IMR-90 (cell line): ENCODE results near the gene RRP15. TPM values are rescaled to one million over a fixed set of nuclear protein-coding genes. Genes with fewer than 3 reads are reported as not detected.
A peak's percentile ranks its signal among the peaks of the same experiment; 100 is the strongest.

Experiments
- ATAC-seq: fragments of 200-7000 bp; cut with Tn5 transposase; 2 replicates; pipeline ENCODE4 v1.9.1; 2020; ENCODE audit warnings: low read depth, mild to moderate bottlenecking, moderate library complexity
- BruUV-seq: library from RNA; stranded (reverse); fragments of 400-500 nt; replicated peaks from 2 replicates; lab custom pipeline; 2021; lab: Mats Ljungman, UMichigan
- CTCF ChIA-PET: fragments of 300-600 bp; formaldehyde crosslinking; extraction: SDS; loops from one replicate; lab custom pipeline; 2021; ENCODE audit warnings: antibody characterized with exemption; lab: Yijun Ruan, JAX
- POLR2A ChIA-PET: fragments of 300-600 bp; sonication (Branson Sonifier 250); formaldehyde crosslinking; loops from one replicate; lab custom pipeline; 2022; ENCODE audit warnings: antibody characterized with exemption; ENCODE audit not compliant: unreplicated experiment; lab: Charles Lee
- DNase-seq: peaks from one replicate; pipeline ENCODE4 v3.0.0; 2013
- H2AFZ ChIP-seq: replicated peaks from 2 replicates; pipeline ENCODE3; 2013; ENCODE audit warnings: low read length, mild to moderate bottlenecking; ENCODE audit not compliant: poor library complexity
- H2AK5ac ChIP-seq: 2 replicates; pipeline ENCODE4 v1.6.1; 2013; ENCODE audit warnings: low read depth, low read length, inconsistent platforms
- H2AK9ac ChIP-seq: replicated peaks from 2 replicates; pipeline ENCODE3; 2013; ENCODE audit warnings: mild to moderate bottlenecking, low read depth, low read length, moderate library complexity; ENCODE audit not compliant: poor library complexity
- H2BK120ac ChIP-seq: 2 replicates; pipeline ENCODE4 v1.6.1; 2013; ENCODE audit warnings: low read depth, low read length, inconsistent platforms
- H2BK15ac ChIP-seq: 3 replicates; pipeline ENCODE4 v1.6.1; 2013; ENCODE audit warnings: low read depth, low read length, inconsistent platforms
- H2BK20ac ChIP-seq: 2 replicates; pipeline ENCODE4 v1.6.1; 2013; ENCODE audit warnings: low read depth, mild to moderate bottlenecking, inconsistent platforms, low read length, moderate library complexity
- H2BK5ac ChIP-seq: 2 replicates; pipeline ENCODE4 v1.6.1; 2013; ENCODE audit warnings: mild to moderate bottlenecking, low read depth, low read length, inconsistent platforms; ENCODE audit not compliant: poor library complexity, severe bottlenecking
- H3K14ac ChIP-seq: replicated peaks from 2 replicates; pipeline ENCODE4 v1.6.1; 2013; ENCODE audit warnings: low read depth, low read length, inconsistent platforms
- H3K18ac ChIP-seq: 2 replicates; pipeline ENCODE4 v1.6.1; 2013; ENCODE audit warnings: low read depth, low read length, control low read depth
- H3K23ac ChIP-seq: 2 replicates; pipeline ENCODE4 v1.6.1; 2013; ENCODE audit warnings: low read depth, low read length, inconsistent platforms
- H3K27ac ChIP-seq: 2 replicates; pipeline ENCODE4 v1.5.1; 2013; ENCODE audit warnings: mild to moderate bottlenecking, control low read depth, low read length; ENCODE audit not compliant: insufficient read depth
- H3K27me3 ChIP-seq: 2 replicates; pipeline ENCODE4 v1.6.1; 2013; ENCODE audit warnings: low read length; ENCODE audit not compliant: control insufficient read depth, insufficient read depth
- H3K36me3 ChIP-seq: 2 replicates; pipeline ENCODE4 v1.6.1; 2013; ENCODE audit warnings: low read length, mixed read lengths; ENCODE audit not compliant: control insufficient read depth, insufficient read depth
- H3K4ac ChIP-seq: 2 replicates; pipeline ENCODE4 v1.6.1; 2013; ENCODE audit warnings: low read depth, low read length, inconsistent platforms
- H3K4me1 ChIP-seq: 2 replicates; pipeline ENCODE4 v1.6.1; 2013; ENCODE audit warnings: low read length, mixed read lengths; ENCODE audit not compliant: control insufficient read depth, insufficient read depth
- H3K4me2 ChIP-seq: 2 replicates; pipeline ENCODE4 v1.6.1; 2013; ENCODE audit warnings: low read depth, mild to moderate bottlenecking, control low read depth, low read length, moderate library complexity
- H3K4me3 ChIP-seq: 2 replicates; pipeline ENCODE4 v1.5.1; 2013; ENCODE audit warnings: low read depth, mild to moderate bottlenecking, control low read depth, low read length, moderate library complexity; ENCODE audit not compliant: insufficient read depth
- H3K56ac ChIP-seq: 2 replicates; pipeline ENCODE4 v1.6.1; 2013; ENCODE audit warnings: low read length, inconsistent platforms; ENCODE audit not compliant: insufficient read depth; ENCODE audit errors: extremely low read depth
- H3K79me1 ChIP-seq, 2 experiments: 2 replicates each; pipeline ENCODE4 v1.6.1; 2013; ENCODE audit warnings: low read length in 2 of 2, inconsistent platforms in 1 of 2, low read depth in 1 of 2
- H3K9ac ChIP-seq: 2 replicates; pipeline ENCODE4 v1.6.1; 2013; ENCODE audit warnings: low read depth, low read length, control low read depth
- H3K9me1 ChIP-seq: 2 replicates; pipeline ENCODE4 v1.6.1; 2013; ENCODE audit warnings: low read length, inconsistent platforms; ENCODE audit not compliant: insufficient read depth
- H3K9me3 ChIP-seq: 2 replicates; pipeline ENCODE4 v1.6.1; 2013; ENCODE audit warnings: low read length; ENCODE audit not compliant: control insufficient read depth, insufficient read depth
- H4K20me1 ChIP-seq: 2 replicates; pipeline ENCODE4 v1.6.1; 2013; ENCODE audit warnings: low read length, inconsistent platforms; ENCODE audit not compliant: insufficient read depth
- H4K5ac ChIP-seq: 2 replicates; pipeline ENCODE4 v1.6.1; 2013; ENCODE audit warnings: mild to moderate bottlenecking, low read depth, low read length, control low read depth
- H4K8ac ChIP-seq, 2 experiments: 2 replicates each; pipeline ENCODE4 v1.6.1; 2013; ENCODE audit warnings: low read depth in 2 of 2, low read length in 2 of 2, control low read depth in 1 of 2, inconsistent platforms in 1 of 2
- H4K91ac ChIP-seq: 2 replicates; pipeline ENCODE4 v1.6.1; 2013; ENCODE audit warnings: low read depth, low read length, inconsistent platforms; ENCODE audit not compliant: insufficient read depth
- BHLHE40 ChIP-seq: fragments of 150-350 bp; IDR thresholded peaks from 2 replicates; pipeline ENCODE4 v1.6.1; 2016; ENCODE audit warnings: mild to moderate bottlenecking, low read depth, low read length
- CEBPB ChIP-seq: IDR thresholded peaks from 2 replicates; pipeline ENCODE4 v1.6.1; 2012; ENCODE audit warnings: low read depth, low read length, improper control_type of control experiment
- CHD1 ChIP-seq: IDR thresholded peaks from 2 replicates; pipeline ENCODE4 v1.6.1; 2012; ENCODE audit warnings: low read depth, low read length, improper control_type of control experiment
- FOS ChIP-seq: fragments of 150-350 bp; IDR thresholded peaks from 2 replicates; pipeline ENCODE4 v1.6.1; 2016; ENCODE audit warnings: low read depth, low read length
- MAFK ChIP-seq: IDR thresholded peaks from 2 replicates; pipeline ENCODE4 v1.6.1; 2012; ENCODE audit warnings: low read depth, low read length, improper control_type of control experiment
- POLR2A ChIP-seq: IDR thresholded peaks from 2 replicates; pipeline ENCODE4 v1.6.1; 2012; ENCODE audit warnings: mild to moderate bottlenecking, low read depth, low read length
- RAD21 ChIP-seq: IDR thresholded peaks from 2 replicates; pipeline ENCODE4 v1.6.1; 2012; ENCODE audit warnings: low read length, improper control_type of control experiment
- RCOR1 ChIP-seq: IDR thresholded peaks from 2 replicates; pipeline ENCODE4 v1.6.1; 2012; ENCODE audit warnings: mild to moderate bottlenecking, low read length, improper control_type of control experiment; ENCODE audit not compliant: insufficient replicate concordance
- RFX5 ChIP-seq: IDR thresholded peaks from 2 replicates; pipeline ENCODE4 v1.8.0; 2012; ENCODE audit warnings: low read depth, mild to moderate bottlenecking, low read length, moderate library complexity
- SMC3 ChIP-seq: fragments of 150-350 bp; IDR thresholded peaks from 2 replicates; pipeline ENCODE4 v1.6.1; 2016; ENCODE audit warnings: low read depth, mild to moderate bottlenecking, antibody characterized with exemption, low read length, moderate library complexity
- WGBS, 2 experiments: methylation state at CpG; one replicate each; pipeline versions ENCODE4 v1.1.5 to v1.1.7; 2013; ENCODE audit warnings: missing lambda C conversion rate in 2 of 2; ENCODE audit not compliant: insufficient read length in 1 of 2; ENCODE audit errors: extremely low coverage in 2 of 2; 5-methylcytosine and 5-hydroxymethylcytosine counted together
- dilution Hi-C: fragments of 300-500 bp; cut with HindIII; formaldehyde crosslinking; loops from one replicate; pipeline ENCODE4 v1.14.3; 2018; ENCODE audit warnings: low sequenced_read_pairs; ENCODE audit not compliant: unreplicated experiment
- in situ Hi-C: fragments of 300-500 bp; cut with MboI; formaldehyde crosslinking; loops from 3 replicates; pipeline ENCODE4 v1.14.3; 2019; ENCODE audit warnings: low sequenced_read_pairs, inconsistent platforms, mixed read lengths
- intact Hi-C: fragments of 100-400 bp; cut with micrococcal nuclease; formaldehyde crosslinking; loops from 2 replicates; pipeline ENCODE4 v1.10.0; 2022
- polyA plus RNA-seq, 3 experiments: library from polyadenylated mRNA; depleted of rRNA; stranded (reverse); fragments of >200 nt; gene quantifications; 2 replicates each; pipeline ENCODE4 v1.2.3, GENCODE V29; 2012; ENCODE audit warnings: low replicate concordance in 1 of 3
- total RNA-seq: library from RNA; depleted of rRNA; stranded (reverse); fragments of >200 nt; gene quantifications from 2 replicates; pipeline ENCODE4 v1.2.3, GENCODE V29; 2012
- TF ChIP-seq, protein P1 (sequence below): fragments of 150-350 bp; IDR thresholded peaks from 2 replicates; pipeline ENCODE4 v1.6.1; 2017; ENCODE audit warnings: mild to moderate bottlenecking, antibody characterized with exemption, low read length, low read depth
- TF ChIP-seq, protein P2 (sequence below): fragments of 150-350 bp; IDR thresholded peaks from 2 replicates; pipeline ENCODE4 v1.6.1; 2016; ENCODE audit warnings: low read depth, mild to moderate bottlenecking, low read length, moderate library complexity, borderline replicate concordance

Gene RRP15
- total and polyA plus RNA-seq, 2 of the 4 experiments (the other 2 are of a cell fraction): 3.1 to 4.1 TPM

DNA sequence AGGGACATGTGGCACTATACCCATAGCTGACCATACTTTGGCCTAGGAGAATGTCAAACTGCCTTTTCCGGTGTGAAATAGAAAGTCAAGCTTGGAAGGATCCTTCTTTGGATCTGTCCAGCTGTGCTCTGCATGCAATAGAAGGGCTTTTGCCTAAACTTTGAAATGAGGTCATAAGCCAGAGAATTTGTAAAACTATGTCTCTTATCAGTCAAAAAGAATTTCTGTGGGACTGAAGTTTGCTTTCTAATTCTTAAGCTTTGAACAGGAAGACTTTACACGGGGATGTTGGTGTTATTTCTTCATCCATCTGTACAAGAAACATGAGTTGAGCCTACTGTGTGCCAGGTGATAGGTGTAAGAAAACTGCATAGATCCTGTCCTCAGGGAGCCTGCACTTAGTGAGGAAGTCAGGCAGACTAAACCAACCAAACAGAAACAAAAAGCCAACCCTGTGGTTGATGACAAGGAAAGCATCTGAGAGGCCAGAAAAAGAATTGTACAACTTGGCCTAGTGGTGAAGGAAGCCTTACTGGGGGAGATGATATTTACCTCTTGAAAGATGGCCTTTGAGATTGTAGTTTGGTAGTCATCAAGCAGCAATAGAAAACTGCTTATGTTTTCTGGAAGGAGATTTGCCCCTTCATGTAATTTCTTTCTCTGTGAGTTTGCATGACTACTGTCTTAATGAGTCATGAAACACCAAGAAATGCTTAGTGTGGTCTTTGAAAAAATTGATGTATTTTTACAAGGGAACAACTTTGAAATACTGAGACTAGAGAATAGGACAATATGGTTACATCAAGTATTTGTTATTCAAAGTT lies 84.8 kb downstream of the RRP15 start:
- Histone ChIP-seq H3K27ac (peak overlapping the region; percentile 71), H3K4me1 (peaks cover 37% of the 10 kb centered on the region), H2AK5ac (peak overlapping the region; percentile 92; the same call in 1 of the 2 replicates), H4K20me1 (peaks cover 4% of the 10 kb centered on the region), H3K18ac (peak overlapping the region; percentile 98), H3K23ac (peak overlapping the region; percentile 61), H3K79me1 (peaks cover 15 to 19% of the 10 kb centered on the region in 2 experiments; a peak in 3 of 4 replicates), H4K5ac (peak overlapping the region; percentile 92), H3K4me3 (no peak overlapping the region; the same call in 1 of the 2 replicates), H3K9me1 (peaks cover 23% of the 10 kb centered on the region), H3K9ac (no peak overlapping the region), H3K27me3 (no peaks in the 10 kb centered on the region), H2BK20ac (peak overlapping the region; percentile 73), H4K91ac (peak overlapping the region; percentile 83), H2AK9ac (no peak overlapping the region), H3K14ac (peak overlapping the region; percentile 54), H2AFZ (no peak overlapping the region), H2BK5ac (peak overlapping the region; percentile 95), H4K8ac (peak overlapping the region in 1 of 2 experiments; percentile 81; a peak in 2 of 4 replicates), H2BK120ac (peak overlapping the region; percentile 72), H3K4ac (peak overlapping the region; percentile 76), H3K9me3 (no peaks in the 10 kb centered on the region), H3K4me2 (peak overlapping the region; percentile 84), H3K36me3 (0 out of 2 replicates have a peak, but pooled peaks cover 1% of the 10 kb centered on the region), H3K56ac (peak overlapping the region; percentile 42; the same call in 1 of the 2 replicates), H2BK15ac (peak overlapping the region; percentile 42; the same call in 1 of the 3 replicates)
- ChIA-PET CTCF (interaction anchor here (0.6 to 1.1 kb wide), 2 partner anchors 28 to 309 kb away, joined by 3 read pairs; no protein-coding TSS in a partner anchor), POLR2A (interaction anchor here (0.6 kb wide), 2 partner anchors 13 to 218 kb away, joined by 4 to 8 read pairs; no protein-coding TSS in a partner anchor)
- peak; percentile 86 for DNase-seq
- no TSS peak for BruUV-seq
- peak; percentile 57 for ATAC-seq
- no CpG with 5 or more reads among the region's 2 CpGs for WGBS, 2 experiments
- intact Hi-C loops: loop anchor here (5.0 kb wide), 2 partner anchors 92 to 167 kb away; no protein-coding TSS in a partner anchor
- in situ Hi-C loops: no loop called here
- TF ChIP-seq, protein P1, sequence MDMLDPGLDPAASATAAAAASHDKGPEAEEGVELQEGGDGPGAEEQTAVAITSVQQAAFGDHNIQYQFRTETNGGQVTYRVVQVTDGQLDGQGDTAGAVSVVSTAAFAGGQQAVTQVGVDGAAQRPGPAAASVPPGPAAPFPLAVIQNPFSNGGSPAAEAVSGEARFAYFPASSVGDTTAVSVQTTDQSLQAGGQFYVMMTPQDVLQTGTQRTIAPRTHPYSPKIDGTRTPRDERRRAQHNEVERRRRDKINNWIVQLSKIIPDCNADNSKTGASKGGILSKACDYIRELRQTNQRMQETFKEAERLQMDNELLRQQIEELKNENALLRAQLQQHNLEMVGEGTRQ: no peak
- no peak for TF ChIP-seq RAD21
- peak; percentile 79 for TF ChIP-seq RCOR1
- no peak for TF ChIP-seq POLR2A
- peak; percentile 48; the same call in 1 of the 2 replicates for TF ChIP-seq CEBPB
- no peak for TF ChIP-seq SMC3
- no peak for TF ChIP-seq RFX5
- TF ChIP-seq MAFK: peak; percentile 74
- TF ChIP-seq, protein P2, sequence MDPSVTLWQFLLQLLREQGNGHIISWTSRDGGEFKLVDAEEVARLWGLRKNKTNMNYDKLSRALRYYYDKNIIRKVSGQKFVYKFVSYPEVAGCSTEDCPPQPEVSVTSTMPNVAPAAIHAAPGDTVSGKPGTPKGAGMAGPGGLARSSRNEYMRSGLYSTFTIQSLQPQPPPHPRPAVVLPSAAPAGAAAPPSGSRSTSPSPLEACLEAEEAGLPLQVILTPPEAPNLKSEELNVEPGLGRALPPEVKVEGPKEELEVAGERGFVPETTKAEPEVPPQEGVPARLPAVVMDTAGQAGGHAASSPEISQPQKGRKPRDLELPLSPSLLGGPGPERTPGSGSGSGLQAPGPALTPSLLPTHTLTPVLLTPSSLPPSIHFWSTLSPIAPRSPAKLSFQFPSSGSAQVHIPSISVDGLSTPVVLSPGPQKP: no peak
- 0 out of 2 replicates have a peak, but pooled peaks have one; percentile 20 for TF ChIP-seq FOS
- no peak for TF ChIP-seq CHD1
- TF ChIP-seq BHLHE40: no peak
- dilution Hi-C loops: no loop called here
